Lung (tissue), 13 donors: ENCODE measurements around the gene OR2G3. TPM values are rescaled to one million over a fixed set of nuclear protein-coding genes. Genes with fewer than 3 reads are reported as not detected.

Experiments used
- ATAC-seq: fragments of 200-7000 bp; cut with Tn5 transposase; one replicate; pipeline ENCODE4 v1.9.1; 2020; ENCODE audit warnings: moderate number of reproducible peaks; ENCODE audit not compliant: insufficient read depth, low FRiP score
- DNase-seq, 3 donors: peaks; one replicate each; pipeline ENCODE4 v3.0.0-alpha.2; 2013 to 2017
- H3K27ac ChIP-seq, 2 donors: one replicate each; pipeline ENCODE4 v1.5.1; 2013; ENCODE audit warnings: mild to moderate bottlenecking in 2 of 2, moderate library complexity in 2 of 2, control low read depth in 1 of 2, inconsistent platforms in 1 of 2, low read depth in 1 of 2, low read length in 1 of 2
- H3K27me3 ChIP-seq, 3 donors: one replicate each; pipeline ENCODE4 v1.5.1; 2013; ENCODE audit warnings: low read length in 2 of 3; ENCODE audit not compliant: control insufficient read depth in 3 of 3, insufficient read depth in 3 of 3
- H3K36me3 ChIP-seq, 4 donors: one replicate each; pipeline ENCODE4 v1.5.1; 2013; ENCODE audit warnings: low read length in 4 of 4, mild to moderate bottlenecking in 1 of 4, moderate library complexity in 1 of 4; ENCODE audit not compliant: control insufficient read depth in 4 of 4, insufficient read depth in 4 of 4
- H3K4me1 ChIP-seq, 5 donors: one replicate each; pipeline ENCODE4 v1.5.1; 2013; ENCODE audit warnings: low read length in 5 of 5, mild to moderate bottlenecking in 2 of 5, moderate library complexity in 1 of 5; ENCODE audit not compliant: control insufficient read depth in 5 of 5, insufficient read depth in 5 of 5
- H3K4me3 ChIP-seq: one replicate; pipeline ENCODE4 v1.5.1; 2013; ENCODE audit warnings: mild to moderate bottlenecking, control low read depth, moderate library complexity
- H3K9ac ChIP-seq, 2 donors: one replicate each; pipeline ENCODE4 v1.5.1; 2013; ENCODE audit warnings: low read length in 2 of 2, control low read depth in 1 of 2; ENCODE audit not compliant: insufficient read depth in 1 of 2
- H3K9me3 ChIP-seq, 4 donors: one replicate each; pipeline ENCODE4 v1.5.1; 2013; ENCODE audit warnings: low read length in 3 of 4, mild to moderate bottlenecking in 1 of 4, moderate library complexity in 1 of 4; ENCODE audit not compliant: control insufficient read depth in 4 of 4, insufficient read depth in 3 of 4
- WGBS, 2 donors: extraction: QIAGEN DNeasy Blood & Tissue Kit; methylation state at CpG; one replicate each; pipeline ENCODE4 v1.1.7; 2013; 5-methylcytosine and 5-hydroxymethylcytosine counted together
- polyA plus RNA-seq, 2 donors: library from polyadenylated mRNA; stranded (reverse); fragments of 200-250 nt; gene quantifications; one replicate each; pipeline ENCODE4 v1.2.1, GENCODE V29; 2013
- small RNA-seq: library from RNA; depleted of rRNA; stranded (forward); fragments of <200 nt; gene quantifications from one replicate; pipeline ENCODE3, GENCODE V24; 2014; ENCODE audit warnings: low replicate concordance
- total RNA-seq, 2 donors: library from RNA; depleted of rRNA in 1 of 2; stranded (reverse); fragments of >200 nt in 1 of 2; gene quantifications; one replicate each; pipeline ENCODE4 v1.2.1, GENCODE V29; 2014 to 2021
- TF ChIP-seq, protein P1 (sequence below): IDR thresholded peaks from 2 replicates; pipeline ENCODE4 v1.5.1; 2012; ENCODE audit warnings: mild to moderate bottlenecking; ENCODE audit errors: control extremely low read depth, extremely low read depth
- donor health status: control.
- donor health status: control.
- donor health status: Bipolar disorder and iron deficiency.
- donor health status: healthy.
- donor health status: DM: yes; HTN: yes; CAD: no.

OR2G3 gene
- total and polyA plus RNA-seq, 4 donors: not detected

DNA sequence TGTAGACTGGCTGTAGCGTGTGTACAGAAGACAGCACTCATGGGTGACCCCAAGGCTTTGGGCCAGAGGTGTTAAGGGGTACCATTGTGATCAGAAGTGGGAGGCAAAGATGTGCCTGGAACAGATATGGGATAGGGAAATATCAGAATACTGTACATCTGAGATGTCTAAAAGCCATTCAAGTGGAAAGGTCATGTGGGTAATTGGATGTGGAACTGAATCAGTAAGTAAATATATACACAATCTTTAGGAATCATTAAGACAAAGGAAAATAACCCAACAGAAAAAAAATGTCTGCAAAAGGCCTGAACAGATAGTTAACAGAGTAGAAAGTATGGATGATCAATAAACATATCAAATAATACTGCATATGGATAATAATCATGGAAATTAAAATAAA lies 47.7 kb downstream of the OR2G3 start:
- ATAC-seq: no peak
- TF ChIP-seq, protein P1, sequence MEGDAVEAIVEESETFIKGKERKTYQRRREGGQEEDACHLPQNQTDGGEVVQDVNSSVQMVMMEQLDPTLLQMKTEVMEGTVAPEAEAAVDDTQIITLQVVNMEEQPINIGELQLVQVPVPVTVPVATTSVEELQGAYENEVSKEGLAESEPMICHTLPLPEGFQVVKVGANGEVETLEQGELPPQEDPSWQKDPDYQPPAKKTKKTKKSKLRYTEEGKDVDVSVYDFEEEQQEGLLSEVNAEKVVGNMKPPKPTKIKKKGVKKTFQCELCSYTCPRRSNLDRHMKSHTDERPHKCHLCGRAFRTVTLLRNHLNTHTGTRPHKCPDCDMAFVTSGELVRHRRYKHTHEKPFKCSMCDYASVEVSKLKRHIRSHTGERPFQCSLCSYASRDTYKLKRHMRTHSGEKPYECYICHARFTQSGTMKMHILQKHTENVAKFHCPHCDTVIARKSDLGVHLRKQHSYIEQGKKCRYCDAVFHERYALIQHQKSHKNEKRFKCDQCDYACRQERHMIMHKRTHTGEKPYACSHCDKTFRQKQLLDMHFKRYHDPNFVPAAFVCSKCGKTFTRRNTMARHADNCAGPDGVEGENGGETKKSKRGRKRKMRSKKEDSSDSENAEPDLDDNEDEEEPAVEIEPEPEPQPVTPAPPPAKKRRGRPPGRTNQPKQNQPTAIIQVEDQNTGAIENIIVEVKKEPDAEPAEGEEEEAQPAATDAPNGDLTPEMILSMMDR: no peak
- WGBS, 2 donors: 88 to 97% methylated on average over 1 of the region's 1 CpG

More for the DNA sequence above, 47.7 kb downstream of the OR2G3 start:
- Histone ChIP-seq H3K9ac (no peak overlapping the region), H3K9me3 (no peaks in the 10 kb centered on the region), H3K36me3 (no peaks in the 10 kb centered on the region), H3K4me1 (no peaks in the 10 kb centered on the region), H3K27ac (no peak overlapping the region), H3K4me3 (no peak overlapping the region), H3K27me3 (no peaks in the 10 kb centered on the region)
- no peak for DNase-seq

Small RNAs within 50 kb of the gene (small RNA-seq; reads per million reads assigned to genes)
- not detected for gene RF00026

Other genes with a start within 250 kb of the OR2G3 start
- gene NLRP3, start 189.4 kb upstream of the OR2G3 start, total RNA-seq: 1 to 10 TPM; 4.6 to 6.7 TPM
- gene NLRP3, start 189.4 kb upstream of the OR2G3 start, polyA plus RNA-seq: 10 to 100 TPM in 1 of 2 donors, 1 to 10 TPM in 1; 1.3 to 27.9 TPM
- not detected for gene OR2B11, start 147.5 kb upstream of the OR2G3 start, total RNA-seq
- under 1 TPM in 1 of 2 donors, not detected in 1; 0.07 TPM for gene OR2B11, start 147.5 kb upstream of the OR2G3 start, polyA plus RNA-seq
- gene OR2C3, start 69.1 kb upstream of the OR2G3 start, total RNA-seq: under 1 TPM in 1 of 2 donors, not detected in 1; 0.03 TPM
- gene OR2C3, start 69.1 kb upstream of the OR2G3 start, polyA plus RNA-seq: under 1 TPM in 1 of 2 donors, not detected in 1; under 0.01 TPM
- 1 to 10 TPM in 1 of 2 donors, under 1 TPM in 1; 0.40 to 1.4 TPM for gene GCSAML, start 56.5 kb upstream of the OR2G3 start, total RNA-seq
- gene GCSAML, start 56.5 kb upstream of the OR2G3 start, polyA plus RNA-seq: under 1 TPM; 0.06 to 0.18 TPM
- gene OR2G2, start 17.2 kb upstream of the OR2G3 start, total RNA-seq: not detected
- gene OR2G2, start 17.2 kb upstream of the OR2G3 start, polyA plus RNA-seq: not detected
- not detected for gene OR13G1, start 74.2 kb downstream of the OR2G3 start, total RNA-seq
- not detected for gene OR13G1, start 74.2 kb downstream of the OR2G3 start, polyA plus RNA-seq
- not detected for gene OR6F1, start 111.1 kb downstream of the OR2G3 start, total RNA-seq
- not detected for gene OR6F1, start 111.1 kb downstream of the OR2G3 start, polyA plus RNA-seq
- not detected for gene OR14K1, start 133.0 kb downstream of the OR2G3 start, total RNA-seq
- not detected for gene OR14K1, start 133.0 kb downstream of the OR2G3 start, polyA plus RNA-seq
- gene OR14A2, start 142.6 kb downstream of the OR2G3 start, total RNA-seq: not detected
- not detected for gene OR14A2, start 142.6 kb downstream of the OR2G3 start, polyA plus RNA-seq
- not detected for gene OR1C1, start 155.0 kb downstream of the OR2G3 start, total RNA-seq
- gene OR1C1, start 155.0 kb downstream of the OR2G3 start, polyA plus RNA-seq: not detected
- not detected for gene OR14A16, start 218.5 kb downstream of the OR2G3 start, total RNA-seq
- gene OR14A16, start 218.5 kb downstream of the OR2G3 start, polyA plus RNA-seq: not detected
- gene OR11L1, start 236.3 kb downstream of the OR2G3 start, total RNA-seq: not detected
- not detected for gene OR11L1, start 236.3 kb downstream of the OR2G3 start, polyA plus RNA-seq